Measurements from ENCODE around the gene INTS14.

DNA sequence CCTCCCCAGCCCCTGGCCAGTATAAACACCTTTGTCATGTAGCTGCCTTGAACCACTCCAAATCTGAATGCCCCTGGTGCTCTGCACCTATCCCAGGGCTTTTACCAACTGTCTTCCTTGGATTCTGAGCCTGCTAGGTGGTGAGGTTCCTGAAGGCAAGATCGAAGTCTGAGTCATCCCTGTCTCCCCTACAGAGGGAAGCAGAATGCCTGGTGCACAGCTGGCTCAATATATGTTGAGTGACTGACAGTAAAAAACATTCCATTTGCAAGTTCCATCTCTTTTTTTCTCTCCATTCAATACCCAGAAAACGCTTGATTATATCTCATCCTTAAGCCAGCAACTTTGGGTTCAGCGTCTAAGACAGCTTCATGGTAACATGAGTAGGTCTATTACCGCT, 35.6 kb upstream of the INTS14 start:
- TF ChIP-seq, protein P1, sequence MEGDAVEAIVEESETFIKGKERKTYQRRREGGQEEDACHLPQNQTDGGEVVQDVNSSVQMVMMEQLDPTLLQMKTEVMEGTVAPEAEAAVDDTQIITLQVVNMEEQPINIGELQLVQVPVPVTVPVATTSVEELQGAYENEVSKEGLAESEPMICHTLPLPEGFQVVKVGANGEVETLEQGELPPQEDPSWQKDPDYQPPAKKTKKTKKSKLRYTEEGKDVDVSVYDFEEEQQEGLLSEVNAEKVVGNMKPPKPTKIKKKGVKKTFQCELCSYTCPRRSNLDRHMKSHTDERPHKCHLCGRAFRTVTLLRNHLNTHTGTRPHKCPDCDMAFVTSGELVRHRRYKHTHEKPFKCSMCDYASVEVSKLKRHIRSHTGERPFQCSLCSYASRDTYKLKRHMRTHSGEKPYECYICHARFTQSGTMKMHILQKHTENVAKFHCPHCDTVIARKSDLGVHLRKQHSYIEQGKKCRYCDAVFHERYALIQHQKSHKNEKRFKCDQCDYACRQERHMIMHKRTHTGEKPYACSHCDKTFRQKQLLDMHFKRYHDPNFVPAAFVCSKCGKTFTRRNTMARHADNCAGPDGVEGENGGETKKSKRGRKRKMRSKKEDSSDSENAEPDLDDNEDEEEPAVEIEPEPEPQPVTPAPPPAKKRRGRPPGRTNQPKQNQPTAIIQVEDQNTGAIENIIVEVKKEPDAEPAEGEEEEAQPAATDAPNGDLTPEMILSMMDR (IDR thresholded peaks at IDR 0.05; ENCODE audit: insufficient read depth, low read depth, low read length), result no peak
- no peak for TF ChIP-seq EZH2 (IDR thresholded peaks at IDR 0.05; ENCODE audit: insufficient read depth, low read length)
